Occipital lobe (tissue), 2 donors: Measurements from ENCODE around the gene PDZRN3. TPM values are rescaled to one million over a fixed set of nuclear protein-coding genes. Genes with fewer than 3 reads are reported as not detected.

Experiments used
- DNase-seq: peaks from one replicate; lab custom pipeline; 2025; lab: John Stamatoyannopoulos, UW
- total RNA-seq: library from RNA; depleted of rRNA; stranded (reverse); fragments of >200 nt; gene quantifications from one replicate; pipeline ENCODE4 v1.2.3, GENCODE V29; 2014

Gene PDZRN3
- total RNA-seq, 1 donor from 2014 or later, result 59.3 TPM

DNA sequence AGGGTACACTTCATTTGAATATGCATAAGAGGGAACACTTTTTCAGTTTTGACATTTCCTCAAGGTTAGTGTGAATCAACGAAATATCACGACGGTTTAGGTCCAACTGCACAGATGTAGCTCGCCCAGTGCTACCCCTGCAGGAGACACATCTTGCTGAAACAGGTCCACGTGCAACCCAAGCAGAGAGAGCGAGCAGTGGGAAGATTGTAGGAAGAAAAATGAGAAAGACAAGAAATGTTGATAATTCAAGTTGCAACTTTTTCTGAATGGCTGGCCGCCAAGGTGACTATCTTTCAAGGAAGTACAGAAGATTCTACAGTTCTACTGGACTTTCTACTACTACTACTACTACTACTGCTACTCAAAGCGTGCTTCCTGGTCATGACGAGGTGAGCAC is 231.7 kb downstream of the PDZRN3 start:
- peak; percentile 11 for DNase-seq

GRCh38 chr3:73391984-73392383 is 232.8 kb downstream of the PDZRN3 start:
- DNase-seq, result no peak

GRCh38 chr3:73389928-73390327 is 234.8 kb downstream of the PDZRN3 start:
- no peak for DNase-seq

GRCh38 chr3:73389117-73389813 is 235.5 kb downstream of the PDZRN3 start:
- no peak for DNase-seq

DNA sequence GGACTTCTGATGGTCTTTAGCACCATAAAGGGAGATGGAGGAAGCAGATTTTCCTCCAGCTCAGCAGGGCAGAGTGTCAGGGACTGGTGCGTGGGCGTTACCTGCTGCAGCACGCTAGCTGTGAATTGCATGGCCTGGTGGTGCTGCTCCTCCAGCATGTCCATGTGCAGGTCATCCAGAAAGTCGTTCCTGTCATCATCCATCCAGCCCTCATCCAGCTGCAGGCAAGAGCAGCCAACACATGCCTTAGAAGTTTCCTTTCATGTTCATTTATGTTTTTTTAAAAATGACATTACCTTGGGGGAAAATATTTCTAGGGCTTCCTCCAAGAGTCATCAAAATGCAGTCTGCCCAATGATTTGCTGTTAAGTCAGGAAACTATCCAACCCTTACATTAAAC is 239.2 kb downstream of the PDZRN3 start:
- DNase-seq, result no peak

GRCh38 chr3:73384091-73384906 is 240.4 kb downstream of the PDZRN3 start:
- DNase-seq, result no peak

- no peak for DNase-seq
These were observed 241.2 kb downstream of the PDZRN3 start for GRCh38 chr3:73383470-73384049.

DNA sequence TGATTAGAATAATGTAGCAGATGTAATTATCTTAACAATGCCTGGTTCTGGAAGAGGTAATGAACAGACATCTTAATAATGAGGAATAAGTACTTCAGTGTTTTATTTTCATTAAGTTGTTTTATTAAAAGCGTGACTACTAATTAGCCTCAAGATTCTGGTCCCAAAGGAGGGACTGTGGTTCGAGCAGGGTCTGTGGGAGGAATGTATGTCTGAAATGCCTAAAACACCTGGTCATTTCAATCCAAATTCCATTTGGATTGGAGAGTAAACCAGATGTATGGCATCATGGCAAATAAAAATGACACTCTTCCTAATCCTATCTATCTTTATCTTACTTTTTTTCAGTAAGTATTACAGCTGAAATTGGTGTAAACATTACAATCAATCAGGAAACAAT is 243.2 kb downstream of the PDZRN3 start:
- no peak for DNase-seq

GRCh38 chr3:73380735-73381532 is 243.8 kb downstream of the PDZRN3 start:
- DNase-seq, result no peak

GRCh38 chr3:73379465-73379864 is 245.3 kb downstream of the PDZRN3 start:
- no peak for DNase-seq

- DNase-seq, result no peak
These were observed 246.5 kb downstream of the PDZRN3 start for GRCh38 chr3:73378207-73378606.

GRCh38 chr3:73365756-73366397 is 258.9 kb downstream of the PDZRN3 start:
- peak; percentile 51 for DNase-seq

- DNase-seq, result no peak
These were observed 260.2 kb downstream of the PDZRN3 start for GRCh38 chr3:73364517-73364916.

DNA sequence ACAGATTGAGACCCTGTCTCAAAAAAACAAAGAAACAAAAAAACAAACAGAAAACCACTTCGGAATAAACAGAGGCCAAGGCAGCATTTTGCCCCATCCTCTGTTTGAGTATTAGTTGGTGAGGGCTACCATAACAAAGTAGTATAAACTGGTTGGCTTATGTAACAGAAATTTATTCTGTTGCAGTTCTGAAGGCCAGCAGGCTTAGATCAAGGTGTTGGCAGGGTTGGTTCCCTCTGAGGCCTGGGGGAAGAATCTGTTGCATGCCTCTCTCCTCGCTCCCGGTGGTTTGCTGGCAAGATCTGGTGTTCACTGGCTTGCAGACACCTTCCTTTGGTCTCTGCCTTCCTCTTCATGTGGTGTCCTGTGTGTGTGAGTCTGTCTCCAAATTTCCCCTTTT is 261.6 kb downstream of the PDZRN3 start:
- no peak for DNase-seq

GRCh38 chr3:73361591-73361990 is 263.1 kb downstream of the PDZRN3 start:
- DNase-seq, result no peak

DNA sequence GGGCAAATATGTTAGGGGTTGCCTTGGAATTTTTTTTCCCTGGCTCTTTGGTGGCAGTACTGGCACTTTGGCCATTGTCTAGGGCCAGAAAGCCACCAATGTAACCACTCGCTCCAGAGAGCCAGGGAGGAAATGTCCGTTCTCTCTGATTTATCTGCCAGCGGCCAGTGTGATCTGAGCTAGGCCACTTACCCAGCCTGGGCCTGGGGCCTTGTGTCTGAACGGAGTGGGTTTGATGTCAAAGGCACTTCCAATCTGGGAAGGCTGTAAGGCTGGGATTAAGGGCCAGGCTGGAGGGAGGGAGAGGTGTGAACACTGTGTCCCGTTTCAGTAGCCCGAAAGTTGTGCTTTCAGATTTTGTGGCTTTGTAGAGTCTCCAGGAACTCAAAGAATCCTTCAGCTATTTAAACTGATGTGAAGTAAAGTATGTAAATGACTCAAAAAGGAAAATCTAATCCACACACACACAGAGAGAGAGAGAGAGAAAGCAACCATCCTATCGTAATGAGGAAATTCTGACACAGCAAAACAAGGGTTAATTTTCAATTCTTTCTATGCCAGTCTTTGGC is 271.0 kb downstream of the PDZRN3 start:
- no peak for DNase-seq

GRCh38 chr3:73352841-73353645 is 271.7 kb downstream of the PDZRN3 start:
- DNase-seq, result no peak

- DNase-seq, result no peak
These were observed 273.2 kb downstream of the PDZRN3 start for GRCh38 chr3:73351423-73352071.

- no peak for DNase-seq
These were observed 273.7 kb downstream of the PDZRN3 start for GRCh38 chr3:73350996-73351395.

- DNase-seq, result no peak
These were observed 275.1 kb downstream of the PDZRN3 start for GRCh38 chr3:73349657-73350056.
